ENCODE measurements around the gene HGFAC. TPM values are rescaled to one million over a fixed set of nuclear protein-coding genes. Genes with fewer than 3 reads are reported as not detected.

HGFAC gene
- total RNA-seq, 2 experiments from 2014 or later: 0.25 to 0.75 TPM

- no peaks in the 10 kb centered on the region for H3K4me1 ChIP-seq (ENCODE audit: insufficient read depth, low read length)
- DNase-seq (no peak), ATAC-seq (ENCODE audit: poor library complexity) (no peak)
- H3K36me3 ChIP-seq (ENCODE audit: insufficient read depth, low read length): no peaks in the 10 kb centered on the region
- H3K27me3 ChIP-seq (ENCODE audit: control insufficient read depth in 1 of 2, insufficient read depth in 2 of 2, low read length in 2 of 2): no peaks in the 10 kb centered on the region
- no peaks in the 10 kb centered on the region for H3K27me3 Mint-ChIP-seq
- no peak for TF ChIP-seq CTCF (IDR thresholded peaks at IDR 0.05)
- CTCF ChIA-PET: no interaction called here
- H3K9me3 Mint-ChIP-seq: no peaks in the 10 kb centered on the region
- no peak overlapping the region for H3K27ac Mint-ChIP-seq
- no peak overlapping the region for H3K4me3 Mint-ChIP-seq
- no peak overlapping the region for H3K27ac ChIP-seq (ENCODE audit: low read depth in 1 of 2, low read length in 2 of 2)
- intact Hi-C loops (cut with DNase I, micrococcal nuclease): no loop called here
- no peaks in the 10 kb centered on the region for H3K4me1 Mint-ChIP-seq (ENCODE audit: low read depth)
- POLR2A ChIA-PET: no interaction called here
- H3K9me3 ChIP-seq (ENCODE audit: control insufficient read depth in 1 of 2, insufficient read depth in 1 of 2, low read length in 2 of 2): no peaks in the 10 kb centered on the region
- H3K36me3 Mint-ChIP-seq (ENCODE audit: low read depth): peaks cover 16% of the 10 kb centered on the region
- no peak overlapping the region for H3K4me3 ChIP-seq (ENCODE audit: low read length)
Measured at GRCh38 chr4:3424522-3425095, 17.2 kb upstream of the HGFAC start.

- no peaks in the 10 kb centered on the region for H3K27me3 ChIP-seq (ENCODE audit: control insufficient read depth in 1 of 2, insufficient read depth in 2 of 2, low read length in 2 of 2)
- H3K4me1 ChIP-seq (ENCODE audit: insufficient read depth, low read length): no peaks in the 10 kb centered on the region
- Mint-ChIP-seq H3K36me3 (ENCODE audit: low read depth) (peaks cover 16% of the 10 kb centered on the region), H3K27ac (no peak overlapping the region), H3K4me1 (ENCODE audit: low read depth) (no peaks in the 10 kb centered on the region), H3K9me3 (no peaks in the 10 kb centered on the region), H3K27me3 (no peaks in the 10 kb centered on the region), H3K4me3 (no peak overlapping the region)
- ChIA-PET CTCF (no interaction called here), POLR2A (no interaction called here)
- H3K27ac ChIP-seq (ENCODE audit: low read depth in 1 of 2, low read length in 2 of 2): no peak overlapping the region
- H3K4me3 ChIP-seq (ENCODE audit: low read length): no peak overlapping the region
- ATAC-seq (ENCODE audit: poor library complexity) (no peak), DNase-seq (no peak)
- intact Hi-C loops (cut with DNase I, micrococcal nuclease): no loop called here
- no peak for TF ChIP-seq CTCF (IDR thresholded peaks at IDR 0.05)
- H3K36me3 ChIP-seq (ENCODE audit: insufficient read depth, low read length): no peaks in the 10 kb centered on the region
- H3K9me3 ChIP-seq (ENCODE audit: control insufficient read depth in 1 of 2, insufficient read depth in 1 of 2, low read length in 2 of 2): no peaks in the 10 kb centered on the region
Measured at GRCh38 chr4:3426465-3427133, 15.2 kb upstream of the HGFAC start.

GRCh38 chr4:3427134-3427476, 14.7 kb upstream of the HGFAC start:
- CTCF ChIA-PET: no interaction called here
- H3K27ac Mint-ChIP-seq: no peak overlapping the region

More at GRCh38 chr4:3427134-3427476, 14.7 kb upstream of the HGFAC start:
- Histone ChIP-seq H3K4me3 (ENCODE audit: low read length) (no peak overlapping the region), H3K9me3 (ENCODE audit: control insufficient read depth in 1 of 2, insufficient read depth in 1 of 2, low read length in 2 of 2) (no peaks in the 10 kb centered on the region), H3K27ac (ENCODE audit: low read depth in 1 of 2, low read length in 2 of 2) (no peak overlapping the region), H3K36me3 (ENCODE audit: insufficient read depth, low read length) (no peaks in the 10 kb centered on the region), H3K4me1 (ENCODE audit: insufficient read depth, low read length) (no peaks in the 10 kb centered on the region), H3K27me3 (ENCODE audit: control insufficient read depth in 1 of 2, insufficient read depth in 2 of 2, low read length in 2 of 2) (no peaks in the 10 kb centered on the region)
- Mint-ChIP-seq H3K27me3 (no peaks in the 10 kb centered on the region), H3K4me1 (ENCODE audit: low read depth) (no peaks in the 10 kb centered on the region), H3K36me3 (ENCODE audit: low read depth) (peaks cover 16% of the 10 kb centered on the region), H3K9me3 (no peaks in the 10 kb centered on the region), H3K4me3 (no peak overlapping the region)
- no peak for TF ChIP-seq CTCF (IDR thresholded peaks at IDR 0.05)
- no peak for ATAC-seq (ENCODE audit: poor library complexity)
- no peak for DNase-seq
- intact Hi-C loops (cut with DNase I, micrococcal nuclease): no loop called here
- POLR2A ChIA-PET: no interaction called here

Measured in CD4-positive, alpha-beta T cell (primary cell).